Muscle of back (tissue), 11 donors: Measurements from ENCODE around the gene CXCL13. TPM values are rescaled to one million over a fixed set of nuclear protein-coding genes. Genes with fewer than 3 reads are reported as not detected.
"Not testable (repeated sequence)": the region's sequence is repeated elsewhere in the genome, so short reads cannot be mapped to it uniquely, and the experiment has no call there.

Experiments
- DNase-seq, 3 donors: peaks; one replicate each; pipeline versions ENCODE4 v3.0.0 to v3.0.0-alpha.2; 2013
- polyA plus RNA-seq, 10 donors: library from polyadenylated mRNA; unstranded; fragments of 120-200 nt; gene quantifications; one replicate each; pipeline ENCODE4 v1.2.1, GENCODE V29; 2013; ENCODE audit not compliant: insufficient read length in 10 of 10

CXCL13 gene
- polyA plus RNA-seq, 10 donors, result 3.2 to 23.1 (median 8.6) TPM

DNA sequence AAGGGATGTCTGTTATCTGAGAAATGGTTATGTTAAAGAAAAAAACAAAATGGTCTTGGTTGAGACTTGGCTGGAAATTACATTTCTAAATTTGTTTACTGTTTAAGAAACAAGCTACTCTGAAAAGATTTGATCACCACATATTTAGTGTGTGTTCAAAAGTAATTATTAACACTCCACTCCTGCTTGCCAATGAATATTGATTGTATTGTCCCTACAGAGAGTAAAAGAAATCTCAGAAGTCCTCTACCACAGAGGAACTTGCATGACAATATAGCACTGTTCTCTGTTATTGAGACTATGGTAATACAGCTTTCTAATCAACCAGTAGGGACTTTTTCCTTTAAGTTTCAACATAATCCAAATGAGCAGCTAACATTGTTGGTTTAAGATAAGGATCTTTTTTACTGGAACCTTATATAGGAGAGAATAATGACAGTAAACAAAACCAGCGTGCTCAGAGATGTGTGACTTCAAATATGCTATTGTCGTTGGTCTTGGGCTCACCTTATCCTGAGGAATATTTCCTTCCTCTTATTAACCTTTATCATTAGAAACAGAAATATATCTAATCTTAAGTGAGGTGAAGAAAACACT is 47.6 kb downstream of the CXCL13 start:
- DNase-seq, result no peak

DNA sequence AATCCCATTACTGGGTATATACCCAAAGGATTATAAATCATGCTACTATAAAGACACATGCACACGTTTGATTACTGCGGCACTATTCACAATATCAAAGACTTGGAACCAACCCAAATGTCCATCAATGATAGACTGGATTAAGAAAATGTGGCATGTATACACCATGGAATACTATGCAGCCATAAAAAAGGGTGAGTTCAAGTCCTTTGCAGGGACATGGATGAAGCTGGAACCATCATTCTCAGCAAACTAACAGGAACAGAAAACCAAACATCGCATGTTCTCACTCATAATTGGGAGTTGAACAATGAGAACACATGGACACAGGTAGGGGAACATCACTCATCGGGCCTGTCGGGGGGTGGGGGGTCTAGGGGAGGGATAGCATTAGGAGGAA is 54.7 kb downstream of the CXCL13 start:
- DNase-seq, result not testable (repeated sequence)

Other genes starting within 250 kb of the CXCL13 start
- 10 to 100 TPM; 23.9 to 43.6 (median 31.9) TPM for gene CNOT6L, start 213.5 kb downstream of the CXCL13 start, polyA plus RNA-seq